ENCODE data around the gene ASGR2. TPM values are rescaled to one million over a fixed set of nuclear protein-coding genes. Genes with fewer than 3 reads are reported as not detected.
"Not testable (repeated sequence)": the region's sequence is repeated elsewhere in the genome, so short reads cannot be mapped to it uniquely, and the experiment has no call there.

ASGR2 gene
- total RNA-seq, 1 donor from 2014 or later, result not detected

GRCh38 chr17:7098802-7099459 is 15.7 kb downstream of the ASGR2 start:
- no peak for DNase-seq

GRCh38 chr17:7097940-7098339 is 16.7 kb downstream of the ASGR2 start:
- DNase-seq, result no peak

DNA sequence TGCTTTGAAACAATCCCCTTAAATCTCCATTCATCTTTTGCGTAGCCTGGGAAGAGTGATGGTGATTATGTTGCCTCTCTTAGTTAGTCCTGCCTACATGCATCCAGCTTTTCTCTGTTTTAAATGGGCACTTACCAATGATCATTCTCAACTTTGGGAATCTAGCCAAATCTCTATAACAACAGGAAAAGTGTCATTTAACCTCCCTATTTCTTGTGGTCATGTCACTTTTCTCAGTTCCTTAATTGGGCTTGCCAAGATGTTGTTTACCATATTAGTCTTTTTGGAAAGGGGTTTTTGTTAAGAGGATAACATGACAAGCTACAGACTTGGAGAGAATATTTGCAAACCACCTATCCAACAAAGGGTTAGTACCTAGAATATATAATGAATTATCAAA is 19.0 kb downstream of the ASGR2 start:
- DNase-seq, result no peak

GRCh38 chr17:7094652-7095019 is 20.0 kb downstream of the ASGR2 start:
- DNase-seq, result no peak

DNA sequence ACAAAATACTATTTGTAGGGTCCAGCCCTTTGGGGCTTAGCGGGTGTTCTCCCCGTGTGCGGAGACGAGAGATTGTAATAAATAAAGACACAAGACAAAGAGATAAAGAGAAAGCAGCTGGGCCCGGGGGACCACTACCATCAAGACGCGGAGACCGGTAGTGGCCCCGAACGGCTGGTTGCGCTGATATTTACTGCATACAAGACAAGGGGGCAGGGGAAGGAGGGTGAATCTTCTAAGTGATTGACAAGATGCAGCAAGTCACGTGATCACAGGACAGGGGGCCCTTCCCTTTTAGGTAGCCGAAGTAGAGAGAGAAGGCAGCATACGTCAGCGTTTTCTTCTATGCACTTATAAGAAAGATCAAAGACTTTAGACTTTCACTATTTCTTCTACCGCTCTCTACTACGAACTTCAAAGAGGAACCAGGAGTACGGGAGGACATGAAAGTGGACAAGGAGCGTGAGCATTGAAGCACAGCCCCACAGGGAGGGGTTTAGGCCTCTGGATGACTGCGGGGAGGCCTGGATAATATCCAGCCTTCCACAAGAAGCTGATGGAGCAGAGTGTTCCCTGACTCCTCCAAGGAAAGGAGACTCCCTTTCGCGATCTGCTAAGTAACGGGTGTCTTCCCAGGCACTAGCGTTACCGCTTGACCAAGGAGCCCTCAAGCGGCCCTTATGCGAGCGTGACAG is 23.2 kb downstream of the ASGR2 start:
- DNase-seq, result not testable (repeated sequence)

- not testable (repeated sequence) for DNase-seq
Measured at GRCh38 chr17:7089570-7089969, 25.1 kb downstream of the ASGR2 start.

GRCh38 chr17:7088442-7088841 is 26.2 kb downstream of the ASGR2 start:
- DNase-seq, result not testable (repeated sequence)

- no peak for DNase-seq
Measured at GRCh38 chr17:7084088-7084487, 30.5 kb downstream of the ASGR2 start.

DNA sequence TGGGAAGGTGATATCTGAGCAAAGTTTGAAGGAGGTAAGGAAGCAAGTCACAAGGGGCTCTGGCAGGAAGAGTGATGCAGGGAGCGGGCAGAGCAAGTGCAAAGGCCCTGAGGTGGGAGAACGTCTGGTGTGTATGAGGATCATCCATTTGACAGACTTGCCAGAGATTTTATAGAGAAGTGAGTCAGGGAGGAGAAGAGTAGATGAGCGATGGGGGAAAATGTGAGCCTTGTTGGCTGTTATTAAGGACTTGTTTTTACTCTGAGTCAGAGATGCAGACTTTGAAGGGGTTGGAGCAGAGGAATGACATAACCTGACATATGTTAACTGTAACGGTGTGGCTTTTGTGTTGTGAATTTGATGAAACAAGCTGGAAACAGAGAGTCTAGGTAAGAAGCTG is 31.0 kb downstream of the ASGR2 start:
- DNase-seq, result no peak

- no peak for DNase-seq
Measured at GRCh38 chr17:7081341-7082062, 33.1 kb downstream of the ASGR2 start.

GRCh38 chr17:7080456-7081041 is 34.1 kb downstream of the ASGR2 start:
- DNase-seq, result no peak

GRCh38 chr17:7079581-7080455 is 34.8 kb downstream of the ASGR2 start, which contains the start of gene CLEC10A:
Gene CLEC10A, minus strand, starts transcription at chr17:7080251. Its CDS starts 1,439 bp downstream, at chr17:7078812.
- DNase-seq, result no peak

DNA sequence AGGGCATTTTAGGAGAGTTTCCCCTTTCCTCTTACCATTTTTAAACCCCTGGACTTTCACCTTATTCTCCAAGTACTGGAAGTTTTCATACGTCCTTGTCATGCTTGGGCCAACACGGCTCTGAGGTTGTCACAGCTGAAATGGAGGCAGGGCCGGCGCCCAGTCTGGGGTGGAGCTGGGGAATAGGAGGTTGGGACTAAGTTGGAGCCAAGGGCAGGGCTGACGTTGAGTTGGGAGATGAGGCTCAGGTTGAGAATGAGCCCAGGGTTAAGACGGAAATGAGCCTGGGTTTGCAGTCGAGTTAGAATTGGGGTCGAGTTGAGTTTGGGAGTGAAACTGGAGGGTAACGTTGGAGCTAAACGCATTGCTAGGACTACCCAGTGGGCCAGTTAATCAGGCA is 35.9 kb downstream of the ASGR2 start:
- no peak for DNase-seq

DNA sequence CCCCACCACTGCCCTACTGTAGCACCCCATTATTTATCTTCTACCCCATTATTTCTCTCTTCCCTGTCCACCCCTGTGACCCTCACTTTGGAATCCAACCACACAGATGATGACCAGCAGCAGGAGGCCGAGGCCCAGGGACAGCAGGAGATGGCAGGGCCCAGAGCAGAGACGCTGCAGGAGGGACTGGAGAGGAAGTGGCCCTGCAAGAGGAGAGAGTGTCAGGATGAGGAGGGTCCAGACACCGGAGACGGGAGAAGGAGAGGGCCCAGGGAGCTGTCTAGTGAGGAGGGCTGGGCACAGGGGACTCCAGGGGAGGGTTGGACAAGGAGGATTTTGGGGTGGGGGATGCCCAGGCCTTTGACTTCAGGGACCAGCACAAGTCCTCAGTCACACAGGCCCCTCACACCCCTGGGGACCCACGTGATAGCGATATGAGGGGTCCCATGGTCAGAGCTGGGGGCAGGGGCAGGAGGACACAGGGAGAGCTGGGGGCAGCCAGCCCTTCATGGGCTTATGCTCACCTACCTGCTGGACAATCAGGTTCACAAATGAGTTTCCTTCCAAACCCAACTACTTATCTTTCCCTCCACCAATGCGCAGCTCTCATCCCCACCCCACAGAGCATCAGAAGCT is 36.6 kb downstream of the ASGR2 start:
- no peak for DNase-seq

DNA sequence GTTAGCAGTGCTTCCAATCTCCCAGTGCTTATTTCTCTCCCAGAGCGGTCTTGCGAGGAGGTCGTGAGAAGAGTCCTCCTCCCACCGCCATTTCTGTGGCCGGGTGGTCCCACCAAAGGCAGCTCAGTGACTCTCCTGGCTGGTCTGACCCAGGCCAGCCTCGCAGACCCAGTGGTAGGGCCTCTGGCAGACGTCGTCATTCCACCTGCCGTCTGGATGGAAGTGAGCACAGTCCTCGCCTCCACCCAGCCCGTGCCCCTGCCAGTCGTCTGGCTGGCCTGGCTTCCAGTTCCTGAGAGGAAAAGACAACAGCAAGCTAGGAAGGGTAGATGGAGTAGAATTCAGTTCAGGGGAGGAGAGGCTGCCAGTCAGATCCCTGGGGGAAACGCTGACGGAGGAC is 39.7 kb downstream of the ASGR2 start:
- DNase-seq, result no peak

- no peak for DNase-seq
Measured at GRCh38 chr17:7072406-7072805, 42.2 kb downstream of the ASGR2 start.

DNA sequence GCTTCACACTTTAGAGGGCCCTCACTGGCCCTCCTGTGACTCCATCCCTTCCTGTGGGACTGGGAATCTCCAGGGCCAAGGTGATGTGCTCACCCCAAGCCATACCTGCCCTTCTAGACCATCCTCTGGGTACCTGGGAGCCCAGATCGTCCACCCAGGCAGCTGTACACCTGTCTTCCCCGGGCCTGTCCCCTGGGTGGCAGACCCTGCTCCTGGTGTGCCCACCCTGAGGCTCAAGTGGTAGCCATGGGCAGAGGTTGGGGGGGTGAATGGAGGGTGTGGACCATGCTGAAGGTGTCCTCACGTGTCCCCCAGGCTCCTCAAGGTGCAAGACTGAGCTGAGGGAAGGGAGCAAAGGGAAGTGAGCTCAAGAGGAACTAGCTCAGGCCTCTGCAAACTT is 43.9 kb downstream of the ASGR2 start:
- no peak for DNase-seq

DNA sequence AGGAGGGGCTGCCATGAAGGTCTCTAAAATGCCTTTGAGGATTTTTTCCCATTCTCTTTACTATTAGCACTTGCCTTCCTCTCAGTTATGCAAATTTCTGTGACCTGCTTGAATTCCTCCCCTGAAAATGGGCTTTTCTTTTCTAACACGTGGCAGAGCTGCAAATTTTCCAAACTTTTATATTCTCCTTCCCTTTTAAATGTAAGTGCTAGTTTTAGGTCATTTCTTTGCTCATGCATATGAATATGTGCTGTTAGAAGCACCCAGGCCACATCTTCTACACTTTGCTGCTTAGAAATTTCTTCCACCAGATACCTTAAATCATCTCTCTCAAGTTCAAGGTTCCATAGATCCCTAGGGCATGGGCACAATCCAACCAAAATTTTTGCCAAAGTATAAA is 46.4 kb downstream of the ASGR2 start:
- no peak for DNase-seq

- DNase-seq, result no peak
Measured at GRCh38 chr17:7067198-7067597, 47.4 kb downstream of the ASGR2 start.

GRCh38 chr17:7064261-7064660 is 50.4 kb downstream of the ASGR2 start:
- DNase-seq, result no peak

DNA sequence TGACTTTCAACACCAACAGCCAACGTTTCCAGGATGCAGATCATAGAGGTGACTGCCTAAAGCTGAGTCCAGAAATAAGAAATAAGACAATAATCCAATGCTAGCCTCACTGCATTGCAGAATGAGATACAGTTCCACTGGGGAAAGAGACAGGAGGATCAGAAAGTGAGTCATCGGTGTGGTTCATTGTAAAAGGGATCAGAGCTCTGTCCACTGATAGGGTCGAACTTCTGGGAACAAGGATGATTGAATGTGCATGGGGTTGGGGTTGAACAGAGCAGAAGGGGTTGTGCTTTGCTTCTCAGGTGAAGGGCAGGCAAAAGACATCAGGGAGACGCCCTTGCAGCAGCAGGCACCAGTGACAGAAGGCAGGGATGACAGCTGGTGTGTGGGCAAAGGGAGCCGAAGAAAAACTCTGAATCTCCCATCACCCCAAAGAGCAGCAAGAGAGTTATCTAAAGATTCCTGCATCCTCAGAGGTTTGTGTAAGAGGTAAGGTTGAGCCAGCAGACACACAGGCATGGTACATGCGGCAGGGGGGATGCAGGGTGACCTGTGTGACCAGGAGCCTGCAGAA is 51.0 kb downstream of the ASGR2 start:
- DNase-seq, result no peak
